GM18870 (cell line): ENCODE results near the gene NOL6.
"Not testable (repeated sequence)": the region's sequence is repeated elsewhere in the genome, so short reads cannot be mapped to it uniquely, and the experiment has no call there.

Source experiments
- ATAC-seq: cut with Tn5 transposase; IDR thresholded peaks from one replicate; pipeline ENCODE4 v1.9.1; 2021; ENCODE audit warnings: moderate library complexity; ENCODE audit not compliant: unreplicated experiment

The NOL6 gene

DNA sequence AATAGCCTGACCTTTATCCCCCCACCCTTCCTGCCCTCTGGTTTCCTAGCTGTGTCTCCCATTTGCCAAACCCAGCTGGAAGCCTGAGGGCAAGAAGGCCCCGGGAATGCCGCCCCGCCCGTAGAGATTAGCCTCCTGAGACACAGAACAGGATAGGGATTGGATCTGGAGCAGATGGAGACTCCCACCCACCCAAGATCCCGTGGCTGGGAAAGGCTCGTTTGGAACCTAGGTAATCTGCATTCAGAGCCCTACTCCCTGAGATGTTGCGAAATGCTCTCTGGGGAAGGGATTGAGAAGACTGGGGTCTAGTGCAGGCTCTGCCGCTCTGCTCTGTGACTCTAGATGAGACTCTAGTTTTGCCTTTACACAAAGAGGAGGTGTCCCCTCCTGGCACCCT is 37.3 kb downstream of the NOL6 start:
- ATAC-seq = no peak

GRCh38 chr9:33435821-33436277 is 37.9 kb downstream of the NOL6 start:
- ATAC-seq = no peak

DNA sequence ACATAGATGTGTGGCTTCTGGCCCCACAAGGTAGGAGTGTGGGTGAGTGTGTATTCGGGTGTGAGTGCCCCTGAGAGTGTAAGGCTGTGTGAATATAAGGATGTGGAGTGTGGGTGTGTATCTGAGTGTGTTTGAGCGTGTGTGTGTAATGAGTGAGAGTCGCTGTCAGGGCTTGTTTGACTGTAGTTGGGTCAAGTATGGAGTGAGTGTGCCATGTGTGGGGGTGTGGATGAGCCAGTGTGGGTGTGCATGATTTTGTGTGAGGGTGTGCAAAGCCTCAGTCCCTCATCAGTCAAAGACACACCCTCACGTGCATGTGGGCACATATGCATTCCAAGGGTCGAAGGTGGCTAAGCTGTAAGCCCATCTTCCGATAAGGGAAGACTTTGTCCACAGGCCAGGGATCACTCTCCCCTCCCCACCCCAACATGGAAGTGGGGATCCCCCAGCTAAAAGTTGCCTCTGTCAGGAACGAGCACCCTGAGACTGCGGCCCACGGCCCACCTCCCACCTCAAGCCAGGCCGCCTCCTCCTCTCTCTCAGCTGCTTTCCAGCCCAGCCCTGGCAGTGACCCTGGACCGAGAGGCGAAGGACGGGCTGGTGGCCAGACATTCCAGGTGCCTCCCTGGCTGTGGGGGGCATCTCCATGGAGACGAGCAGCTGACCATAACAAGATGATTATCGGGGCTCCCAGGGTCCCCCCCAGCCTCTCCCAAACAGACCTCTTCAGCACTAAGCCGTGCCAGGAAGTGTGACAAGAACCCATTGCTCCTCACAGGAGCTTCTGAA is 39.2 kb downstream of the NOL6 start:
- no peak for ATAC-seq

- ATAC-seq = no peak
These were observed 39.9 kb downstream of the NOL6 start for GRCh38 chr9:33433871-33434270.

GRCh38 chr9:33431420-33431819 is 42.3 kb downstream of the NOL6 start:
- no peak for ATAC-seq

GRCh38 chr9:33430942-33431341 is 42.8 kb downstream of the NOL6 start:
- no peak for ATAC-seq

DNA sequence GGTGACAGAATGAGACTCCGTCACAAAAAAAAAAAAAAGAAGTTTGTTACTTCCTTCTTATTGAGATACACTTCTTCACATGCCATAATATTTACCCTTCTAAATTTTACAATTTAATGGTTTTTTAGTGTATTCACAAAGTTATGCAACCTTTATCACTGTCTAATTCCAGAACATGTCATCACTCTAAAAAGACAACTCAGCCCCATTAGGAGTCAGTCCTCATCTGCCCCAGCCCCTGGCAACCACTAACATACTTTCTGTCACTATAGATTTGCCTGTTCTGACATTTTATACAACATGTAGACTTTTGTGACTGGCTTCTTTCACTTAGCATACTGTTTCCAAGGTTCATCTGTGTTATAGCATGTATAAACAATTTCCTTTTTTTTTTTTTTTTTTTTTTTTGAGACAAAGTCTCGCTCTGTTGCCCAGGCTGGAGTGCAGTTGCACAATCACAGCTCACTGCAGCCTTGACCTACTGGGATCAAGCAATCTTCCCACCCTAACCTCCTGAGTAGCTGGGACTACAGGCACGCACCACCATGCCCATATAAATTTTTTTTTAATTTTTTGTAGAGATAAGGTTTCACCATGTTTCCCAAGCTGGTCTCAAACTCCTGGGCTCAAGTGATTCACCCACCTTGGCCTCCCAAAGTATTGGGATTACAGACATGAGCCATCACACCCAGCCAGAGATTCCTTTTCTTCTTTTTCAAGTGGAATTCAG is 44.3 kb downstream of the NOL6 start:
- no peak for ATAC-seq

DNA sequence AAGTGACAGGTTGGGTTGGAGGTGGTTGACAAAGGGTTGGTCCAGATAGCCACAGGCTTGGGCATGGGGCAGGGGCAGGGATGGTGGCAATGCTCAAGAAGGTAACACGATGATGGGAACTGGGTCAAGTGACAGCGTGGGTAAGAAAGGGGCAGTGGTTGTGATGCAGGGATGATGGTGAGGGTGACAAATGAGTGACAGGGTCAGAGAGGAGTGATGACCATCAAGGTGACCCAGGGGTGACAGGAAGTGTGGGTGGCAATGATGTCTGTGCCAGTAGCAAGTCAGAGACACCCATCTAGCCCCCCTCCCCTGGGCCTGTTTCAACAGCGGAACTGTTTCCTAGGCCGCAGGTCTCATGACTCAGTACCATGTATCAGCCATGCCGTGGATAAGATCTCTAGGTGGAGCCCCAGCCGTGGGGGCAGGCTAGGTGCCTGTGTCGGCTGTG is 46.9 kb downstream of the NOL6 start:
- no peak for ATAC-seq

DNA sequence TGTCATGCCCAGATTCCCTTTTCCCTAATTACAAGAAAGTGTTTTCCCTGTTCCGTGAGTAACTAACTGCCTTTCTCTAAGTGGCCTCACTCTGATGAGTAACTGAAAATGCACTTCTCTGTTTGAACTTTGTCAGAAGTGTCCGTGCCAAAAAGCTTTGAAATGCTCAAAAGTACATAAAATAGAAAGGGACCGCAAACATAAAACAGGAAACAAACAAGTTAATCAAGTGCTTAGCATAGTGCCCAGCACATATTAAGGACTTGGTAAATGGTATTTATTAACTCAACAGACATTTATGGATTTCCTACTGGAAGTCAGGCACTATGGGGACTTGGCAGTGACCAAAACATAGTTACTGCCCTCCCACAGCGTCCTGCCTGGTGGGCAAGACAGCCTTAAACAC is 48.6 kb downstream of the NOL6 start:
- no peak for ATAC-seq

- ATAC-seq = not testable (repeated sequence)
These were observed 49.2 kb downstream of the NOL6 start for GRCh38 chr9:33424492-33424891.

DNA sequence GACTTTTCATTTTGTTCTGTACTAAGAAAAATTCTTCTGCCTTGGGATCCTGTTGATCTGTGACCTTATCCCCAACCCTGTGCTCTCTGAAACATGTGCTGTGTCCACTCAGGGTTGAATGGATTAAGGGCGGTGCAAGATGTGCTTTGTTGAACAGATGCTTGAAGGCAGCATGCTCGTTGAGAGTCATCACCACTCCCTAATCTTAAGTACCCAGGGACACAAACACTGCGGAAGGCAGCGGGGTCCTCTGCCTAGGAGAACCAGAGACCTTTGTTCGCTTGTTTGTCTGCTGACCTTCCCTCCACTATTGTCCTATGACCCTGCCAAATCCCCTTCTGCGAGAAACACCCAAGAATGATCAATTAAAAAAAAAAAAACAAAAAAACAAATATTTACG is 49.7 kb downstream of the NOL6 start:
- not testable (repeated sequence) for ATAC-seq

DNA sequence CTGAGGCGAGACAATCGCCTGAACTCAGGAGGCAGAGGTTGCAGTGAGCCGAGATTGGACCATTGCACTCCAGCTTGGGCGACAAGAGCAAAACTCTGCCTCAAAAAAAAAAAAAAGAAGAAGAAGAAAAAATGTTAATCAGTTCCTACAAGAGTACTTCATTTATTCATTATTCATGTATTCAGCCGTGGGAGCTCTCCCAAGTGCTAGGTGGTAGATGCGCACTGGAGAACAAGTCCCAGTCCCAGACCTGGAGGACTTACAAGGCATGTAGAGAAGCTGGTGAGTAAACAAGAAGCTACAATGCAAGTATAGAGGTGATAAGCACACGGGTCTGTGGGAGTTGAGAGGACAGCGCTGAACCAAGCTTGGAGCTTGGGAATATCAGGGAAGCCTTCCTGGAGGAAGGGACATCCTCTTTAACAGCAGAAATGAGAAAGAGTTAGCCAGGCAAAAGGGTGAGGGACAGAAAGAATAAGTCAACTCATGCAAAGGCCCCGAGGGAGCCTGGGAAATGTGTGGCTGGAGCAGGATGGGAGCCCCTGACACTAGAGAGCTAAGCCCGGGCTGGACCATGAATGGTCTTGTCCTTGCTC is 53.9 kb downstream of the NOL6 start:
- no peak for ATAC-seq

- ATAC-seq = no peak
These were observed 55.6 kb downstream of the NOL6 start for GRCh38 chr9:33418090-33418489.

DNA sequence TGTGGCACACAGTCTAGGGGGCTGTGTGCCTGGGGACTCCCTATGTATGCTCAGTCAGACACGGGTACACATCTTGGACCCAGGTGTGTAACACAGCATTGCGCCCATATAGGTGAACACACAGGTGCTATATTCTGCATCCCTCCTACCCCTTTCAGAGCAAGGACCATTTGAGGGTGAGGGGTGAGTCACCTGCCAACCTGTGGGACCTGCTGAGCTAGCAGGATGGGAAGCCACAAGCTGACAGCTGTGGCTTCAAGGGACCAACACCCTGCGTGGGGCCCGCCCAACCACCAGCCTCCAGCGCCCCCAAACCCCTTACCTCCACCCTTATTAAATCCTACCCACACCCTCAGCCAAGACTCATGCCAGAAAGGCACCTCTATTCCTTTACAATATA is 56.7 kb downstream of the NOL6 start:
- no peak for ATAC-seq

DNA sequence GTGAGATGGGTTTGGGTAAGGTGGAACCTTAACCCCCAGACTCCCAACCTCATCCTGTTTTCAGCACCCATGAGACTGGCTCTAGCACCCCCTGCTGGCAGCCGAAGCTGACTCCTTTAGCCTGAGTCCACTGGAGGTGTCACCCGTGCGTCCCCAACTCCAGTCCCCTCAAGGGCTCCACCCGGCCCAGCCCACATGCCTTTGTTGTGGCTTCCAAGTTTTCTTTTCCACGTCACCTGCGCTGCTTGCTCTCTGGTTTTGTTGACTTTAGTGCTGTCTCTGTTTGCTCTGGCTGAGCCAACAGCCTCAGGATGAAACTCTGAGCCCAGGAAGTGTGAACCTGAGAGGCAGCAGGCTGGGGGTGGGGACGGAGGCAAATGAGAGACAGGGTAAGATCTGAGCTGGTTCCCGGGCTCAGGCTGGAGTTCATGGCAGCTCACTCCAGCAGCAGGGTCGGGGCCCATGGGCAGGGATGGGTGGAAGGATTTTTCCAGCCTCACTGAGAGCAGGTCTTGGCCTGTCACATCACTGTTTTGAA is 58.2 kb downstream of the NOL6 start:
- ATAC-seq = no peak

DNA sequence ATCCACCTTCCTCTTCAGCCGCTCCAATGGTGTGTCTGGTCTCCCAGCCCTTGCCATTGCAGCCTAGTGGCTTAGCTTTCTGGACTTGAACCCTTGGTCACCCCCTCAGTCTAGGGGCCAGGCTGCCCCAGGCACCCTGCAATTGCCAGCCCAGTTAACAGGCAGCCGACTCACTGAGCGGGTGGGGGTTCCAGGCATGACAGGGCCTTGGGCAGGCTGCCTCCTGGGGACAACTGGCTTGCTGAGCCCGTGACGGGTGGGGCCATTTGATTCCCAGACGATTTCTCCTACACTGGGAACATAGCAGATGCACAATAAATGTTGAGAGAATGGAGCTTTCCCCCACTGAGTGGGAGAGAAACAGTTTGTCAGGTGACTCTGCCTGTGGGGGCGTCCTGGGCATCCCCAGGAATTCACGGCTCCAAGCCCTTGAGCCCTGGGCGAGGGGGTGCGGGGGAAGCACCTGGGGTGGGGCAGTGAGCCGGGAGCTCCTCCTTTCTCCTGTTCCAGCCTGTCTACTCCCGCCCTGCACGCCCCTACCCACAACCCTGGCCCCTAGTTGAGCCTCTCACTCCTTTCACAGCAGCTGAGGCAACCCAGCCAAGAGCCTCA is 58.7 kb downstream of the NOL6 start:
- ATAC-seq = no peak

DNA sequence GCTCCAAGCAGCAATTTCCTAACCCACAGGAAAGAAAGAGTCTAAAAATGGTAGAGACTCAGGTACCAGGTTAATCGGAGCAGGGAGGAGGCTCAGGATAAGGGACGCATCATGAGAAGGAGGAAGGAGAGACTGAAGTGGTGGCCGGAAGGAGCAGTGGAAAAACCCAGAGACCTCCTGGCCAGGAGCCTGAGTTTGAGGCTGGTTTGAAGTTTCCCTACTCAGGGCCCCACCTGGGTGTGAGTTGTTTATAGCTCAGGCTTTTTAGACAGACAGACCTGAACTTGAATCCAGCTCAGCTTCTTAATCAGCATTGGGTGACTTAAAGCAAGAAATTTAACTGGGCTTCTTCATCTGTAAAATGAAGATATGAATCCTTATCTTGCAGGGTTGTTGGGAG is 59.5 kb downstream of the NOL6 start:
- ATAC-seq = no peak
